Iris pigment epithelial cell (primary cell): ENCODE measurements around the gene CCDC6.
"Not testable (repeated sequence)": the region's sequence is repeated elsewhere in the genome, so short reads cannot be mapped to it uniquely, and the experiment has no call there.

Source experiments
- DNase-seq: peaks from one replicate; pipeline ENCODE4 v3.0.0-alpha.2; 2011; ENCODE audit warnings: low read depth

CCDC6 gene

DNA sequence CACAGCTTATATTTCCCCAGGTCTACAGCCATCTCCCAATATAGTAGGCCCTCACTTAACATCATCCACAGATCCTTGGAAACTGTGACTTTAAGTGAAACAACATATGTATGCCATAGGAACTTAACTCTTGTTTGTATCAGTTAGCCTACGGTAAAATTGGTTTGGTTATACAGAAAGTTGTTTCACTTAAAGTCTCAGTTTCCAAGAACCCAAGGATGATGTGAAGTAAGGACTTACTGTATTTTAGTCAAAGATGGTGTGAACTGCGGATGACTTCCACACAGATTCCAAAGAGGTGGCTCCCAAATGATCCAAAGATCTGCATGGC is 96.7 kb downstream of the CCDC6 start:
- DNase-seq = no peak

DNA sequence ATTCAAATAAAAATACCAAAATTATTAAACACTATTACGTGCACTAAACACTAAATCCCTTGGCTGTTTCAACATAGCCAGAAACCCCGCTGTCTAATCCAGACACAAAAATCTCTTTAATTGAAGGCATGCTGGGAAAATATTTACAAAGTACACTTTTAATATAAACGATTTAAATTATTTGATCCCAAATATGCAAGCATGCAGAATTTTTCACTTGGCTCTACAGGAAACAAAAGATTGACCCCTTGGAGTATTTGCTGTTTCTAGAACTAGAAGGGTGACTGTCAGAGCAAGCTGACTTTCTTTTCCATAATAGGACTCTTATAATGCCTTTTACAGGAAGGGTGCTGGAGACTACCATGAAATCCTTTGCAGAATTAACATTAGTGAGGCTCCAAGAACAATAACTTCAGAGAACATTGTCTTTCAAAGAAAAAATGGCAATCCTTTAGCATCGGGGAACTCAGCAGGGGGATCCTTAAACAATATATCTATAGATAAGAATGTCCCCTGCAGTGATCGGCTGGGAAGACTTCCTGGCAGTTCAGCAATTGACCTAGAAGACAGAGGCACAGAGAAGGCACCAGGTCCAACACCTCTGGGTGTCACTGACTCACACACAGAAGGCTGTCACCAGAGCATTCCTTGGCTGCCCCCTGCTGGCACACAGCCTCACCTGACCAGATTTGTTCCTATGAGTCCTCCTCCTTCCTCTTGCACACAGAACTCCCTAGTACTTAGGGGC is 97.3 kb downstream of the CCDC6 start:
- DNase-seq = peak; percentile 70

DNA sequence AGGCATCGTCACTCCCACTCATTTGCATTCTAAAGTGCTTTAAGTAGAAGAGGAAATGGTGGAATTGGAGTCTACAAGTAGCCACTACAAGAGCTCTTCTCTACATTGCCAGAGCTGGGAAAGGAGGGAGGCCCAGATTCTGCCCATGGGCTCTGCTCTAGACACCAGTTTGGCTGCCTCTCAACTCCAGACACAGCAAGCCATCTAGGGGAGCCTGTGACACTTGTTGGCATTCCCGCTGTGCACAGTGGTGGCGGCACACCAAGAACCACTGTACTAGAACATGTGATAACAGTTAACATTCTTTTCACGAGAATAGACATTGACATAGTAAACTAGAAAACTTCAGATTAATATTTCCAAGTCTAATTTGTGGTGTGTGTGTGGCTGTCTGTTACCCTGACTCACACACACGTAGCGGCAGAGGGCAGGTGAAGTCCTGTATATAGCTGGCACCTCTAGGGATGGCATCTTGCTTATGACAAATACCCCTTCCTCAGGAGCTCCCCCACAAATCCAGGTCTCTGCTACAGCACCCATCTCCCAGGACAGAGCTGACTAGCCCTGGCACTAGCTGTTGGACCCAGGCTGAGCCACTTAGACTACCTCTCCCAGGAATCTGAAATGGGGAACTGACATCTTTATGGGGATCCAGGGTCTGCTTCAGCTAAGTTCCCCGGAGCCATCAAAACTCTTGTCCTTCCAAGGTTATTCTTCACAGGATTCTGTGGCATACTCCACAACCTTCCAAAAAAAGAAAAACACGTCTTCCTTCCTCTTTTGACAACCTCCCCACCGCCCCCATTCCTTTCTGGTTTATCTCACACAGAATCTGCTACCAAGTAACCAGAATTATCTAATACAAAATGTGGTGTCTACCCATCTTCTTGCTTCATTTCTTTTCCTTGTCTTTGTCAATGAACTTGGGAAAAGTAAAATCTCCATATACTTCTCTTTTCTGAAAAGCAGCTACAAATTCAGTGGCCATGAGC is 98.4 kb downstream of the CCDC6 start:
- no peak for DNase-seq

DNA sequence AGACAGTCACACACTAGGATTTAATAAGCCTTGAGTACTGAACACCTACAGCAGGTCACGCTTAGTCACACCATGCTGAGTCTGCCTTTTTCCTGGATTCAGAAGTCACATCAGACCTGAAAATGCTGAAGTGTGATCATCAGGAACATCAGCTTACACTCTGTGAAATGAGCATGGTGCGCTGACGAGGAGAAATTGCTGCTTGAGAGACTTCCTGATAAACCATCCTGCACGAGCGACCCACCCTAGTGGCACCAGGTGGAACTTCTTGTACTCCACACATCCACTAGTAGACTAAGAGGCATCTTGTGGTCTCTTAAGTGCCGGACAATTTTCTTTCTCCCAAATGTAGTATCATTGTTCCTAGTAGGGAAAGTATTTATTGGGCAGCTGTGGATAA is 101.3 kb downstream of the CCDC6 start:
- DNase-seq = peak; percentile 45

DNA sequence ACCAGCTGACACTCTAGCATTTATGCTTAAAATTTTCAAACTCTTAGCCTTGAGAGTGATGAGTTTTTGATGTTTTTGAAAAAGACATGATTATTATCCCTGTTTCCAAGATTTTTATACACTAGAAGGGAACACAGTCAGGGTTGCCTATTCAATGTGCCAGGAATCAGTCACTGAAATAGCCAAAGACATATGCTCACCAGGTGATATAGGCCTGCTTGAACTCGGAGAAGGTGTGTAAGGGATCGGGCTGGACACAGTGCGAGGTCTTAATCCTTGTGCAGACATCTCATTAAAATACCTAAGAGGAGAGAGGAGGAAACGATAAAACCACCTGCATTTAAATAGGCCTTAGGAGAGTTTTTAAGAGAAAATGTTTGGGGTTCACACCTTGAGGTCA is 102.1 kb downstream of the CCDC6 start:
- no peak for DNase-seq

DNA sequence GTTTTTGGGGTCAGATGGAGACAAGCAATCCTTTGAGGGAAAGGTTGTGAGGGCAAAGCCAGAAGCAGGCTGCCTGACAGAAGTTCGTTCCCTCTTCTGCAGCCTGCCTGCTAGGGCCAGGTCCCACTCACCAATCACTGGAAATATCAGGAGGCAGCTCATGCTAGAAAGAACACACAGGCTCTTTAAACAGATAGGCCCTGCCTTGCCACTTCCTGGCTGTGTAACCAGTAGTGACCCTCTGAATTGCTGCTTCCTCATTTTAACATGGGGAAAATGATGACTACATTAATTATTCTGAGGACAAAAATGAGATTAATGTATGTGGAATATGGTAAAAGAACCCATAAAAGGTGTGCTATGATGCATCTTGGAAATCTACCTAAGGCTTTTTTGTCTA is 102.6 kb downstream of the CCDC6 start:
- no peak for DNase-seq

GRCh38 chr10:59801171-59801570 is 105.2 kb downstream of the CCDC6 start:
- DNase-seq = no peak

GRCh38 chr10:59799421-59799820 is 106.9 kb downstream of the CCDC6 start:
- DNase-seq = no peak

GRCh38 chr10:59793919-59794318 is 112.4 kb downstream of the CCDC6 start:
- DNase-seq = peak; percentile 48

DNA sequence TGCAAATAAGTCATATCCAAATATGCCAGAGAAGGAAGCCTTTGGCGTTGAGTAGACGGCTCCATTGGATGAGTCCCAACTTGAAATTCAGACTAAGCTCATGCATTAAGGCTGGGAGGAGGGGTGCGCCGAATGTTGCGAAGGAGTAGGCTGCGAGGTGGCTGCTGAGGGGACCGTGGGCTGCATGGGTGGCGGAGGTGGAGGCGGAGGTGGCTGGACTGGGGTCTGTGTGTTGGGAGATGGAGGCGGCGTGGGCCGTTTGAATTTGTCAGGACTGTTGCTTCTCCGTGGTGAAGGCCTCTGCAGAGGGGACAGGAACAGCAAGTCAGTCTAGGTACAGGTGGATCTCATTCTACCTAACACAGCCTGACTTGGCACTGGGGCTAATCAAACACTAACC is 113.5 kb downstream of the CCDC6 start:
- no peak for DNase-seq

- no peak for DNase-seq
Observed at GRCh38 chr10:59791601-59792000, 114.8 kb downstream of the CCDC6 start.

DNA sequence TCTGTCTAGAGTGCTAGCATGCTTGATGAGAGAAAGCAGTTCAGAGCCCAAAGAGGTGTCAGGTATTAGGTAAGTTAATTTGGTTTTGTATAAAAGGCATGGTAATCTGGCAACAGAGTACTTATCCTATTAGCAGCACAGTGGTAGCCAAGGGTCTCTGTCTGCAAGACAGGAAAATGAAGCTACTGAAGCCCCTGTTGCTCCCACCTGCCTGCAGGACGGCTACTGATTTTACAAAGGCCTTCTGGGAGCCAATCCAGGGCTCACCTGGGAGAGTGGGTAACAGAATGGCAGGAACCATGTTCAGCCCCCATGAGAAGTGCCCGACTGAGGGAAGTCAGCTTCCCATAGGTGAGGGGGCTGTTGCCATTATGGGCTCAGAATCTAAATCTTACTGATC is 116.3 kb downstream of the CCDC6 start:
- DNase-seq = not testable (repeated sequence)

DNA sequence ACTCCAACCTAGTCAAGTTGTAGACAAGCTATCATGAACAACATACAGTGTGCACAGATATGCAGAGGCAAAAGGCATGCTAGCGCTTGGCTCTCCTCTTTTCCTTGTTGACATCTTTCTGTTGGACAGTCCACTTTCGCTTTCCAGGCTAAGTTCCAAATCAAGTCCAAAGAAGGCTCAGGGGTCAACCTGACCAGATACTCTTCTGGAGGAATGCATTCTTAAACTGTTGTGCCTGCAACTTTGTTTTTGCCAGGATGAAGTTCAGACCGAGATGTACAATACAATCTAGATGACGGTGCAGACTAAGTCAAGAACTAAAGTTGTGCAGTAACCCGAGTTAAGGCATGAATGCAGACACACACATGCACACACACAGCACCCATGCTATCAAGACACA is 117.4 kb downstream of the CCDC6 start:
- peak; percentile 11 for DNase-seq

DNA sequence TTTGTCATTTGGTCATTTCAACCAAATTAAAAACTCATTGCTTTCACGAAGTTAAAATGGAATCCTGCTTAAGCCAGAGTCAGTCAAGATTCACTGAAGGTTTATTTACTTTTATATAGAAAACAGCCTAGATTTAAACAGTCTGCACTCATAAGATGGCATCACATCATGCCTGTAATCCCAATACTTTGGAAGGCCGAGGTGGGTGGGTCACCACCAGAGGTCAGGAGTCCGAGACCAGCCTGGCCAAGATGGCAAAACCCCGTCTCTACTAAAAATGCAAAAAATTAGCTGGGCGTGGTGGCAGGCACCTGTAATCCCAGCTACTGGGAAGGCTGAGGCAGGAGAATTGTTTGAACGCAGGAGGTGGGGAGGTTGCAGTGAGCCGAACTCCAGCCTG is 119.3 kb downstream of the CCDC6 start:
- DNase-seq = not testable (repeated sequence)

DNA sequence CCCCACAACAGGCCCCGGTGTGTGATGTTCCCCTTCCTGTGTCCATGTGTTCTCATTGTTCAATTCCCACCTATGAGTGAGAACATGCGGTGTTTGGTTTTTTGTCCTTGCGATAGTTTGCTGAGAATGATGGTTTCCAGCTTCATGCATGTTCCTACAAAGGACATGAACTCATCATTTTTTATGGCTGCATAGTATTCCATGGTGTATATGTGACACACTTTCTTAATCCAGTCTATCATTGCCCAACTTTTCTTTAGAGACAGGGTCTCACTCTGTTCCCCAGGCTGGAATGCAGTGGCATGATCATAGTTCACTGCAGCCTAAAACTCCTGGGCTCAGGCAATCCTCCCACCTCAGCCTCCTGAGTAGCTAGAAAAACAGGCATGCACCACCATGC is 120.9 kb downstream of the CCDC6 start:
- DNase-seq = not testable (repeated sequence)

GRCh38 chr10:59781511-59781910 is 124.8 kb downstream of the CCDC6 start:
- no peak for DNase-seq

DNA sequence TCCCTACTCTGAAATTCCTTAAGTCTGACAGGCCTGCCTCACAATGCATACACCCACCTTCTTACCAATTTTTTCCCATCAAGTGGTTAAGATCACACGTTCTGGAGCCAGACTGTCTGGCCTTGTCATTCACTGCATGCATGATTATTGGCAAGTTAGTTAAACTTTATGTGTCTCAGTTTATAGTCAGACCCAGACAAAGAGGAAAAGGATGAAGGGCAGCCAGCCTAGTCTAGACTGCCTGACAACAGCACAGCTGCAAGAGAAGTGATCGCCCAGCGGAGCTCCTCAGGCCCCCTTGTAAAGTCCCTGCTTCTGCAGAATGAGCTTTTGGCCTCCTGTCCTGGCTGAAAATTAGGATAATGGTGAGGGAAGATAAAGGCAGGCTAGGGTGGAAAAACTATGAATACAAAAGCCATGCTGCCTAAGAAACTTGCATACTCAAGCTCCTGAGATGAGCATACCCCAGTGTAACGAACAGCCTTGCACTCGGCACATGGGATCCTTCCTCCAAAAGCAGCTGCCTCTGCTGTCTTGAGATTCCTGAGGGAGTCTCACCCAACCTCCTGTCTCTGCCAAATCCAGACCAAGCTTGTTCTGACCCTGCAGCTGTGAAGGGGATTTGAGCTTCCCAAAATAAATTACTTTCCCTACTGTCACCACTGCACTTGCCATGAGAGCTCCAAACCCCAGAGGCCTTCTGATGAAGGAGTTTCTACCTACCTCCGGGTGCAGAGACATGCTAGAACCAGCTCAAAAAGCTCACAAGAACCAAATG is 126.4 kb downstream of the CCDC6 start:
- no peak for DNase-seq

DNA sequence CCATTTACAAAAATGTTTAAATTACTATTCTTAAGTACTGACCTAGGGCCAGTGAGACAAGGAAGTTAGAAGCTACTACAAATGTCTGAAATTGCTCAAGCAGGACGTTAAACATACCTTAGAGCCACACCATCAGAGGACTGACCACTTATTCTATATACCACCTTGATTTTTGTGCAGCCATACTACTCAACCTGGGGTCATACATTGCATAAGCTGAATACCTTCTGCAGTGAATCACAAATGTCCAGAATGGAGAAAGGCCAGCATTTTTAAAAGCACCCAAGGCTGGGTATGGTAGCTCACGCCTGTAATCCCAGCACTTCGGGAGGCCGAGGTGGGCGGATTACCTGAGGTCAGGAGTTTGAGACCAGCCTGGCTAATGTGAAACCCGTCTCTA is 131.9 kb downstream of the CCDC6 start:
- no peak for DNase-seq

GRCh38 chr10:59773088-59773487 is 133.3 kb downstream of the CCDC6 start:
- no peak for DNase-seq

DNA sequence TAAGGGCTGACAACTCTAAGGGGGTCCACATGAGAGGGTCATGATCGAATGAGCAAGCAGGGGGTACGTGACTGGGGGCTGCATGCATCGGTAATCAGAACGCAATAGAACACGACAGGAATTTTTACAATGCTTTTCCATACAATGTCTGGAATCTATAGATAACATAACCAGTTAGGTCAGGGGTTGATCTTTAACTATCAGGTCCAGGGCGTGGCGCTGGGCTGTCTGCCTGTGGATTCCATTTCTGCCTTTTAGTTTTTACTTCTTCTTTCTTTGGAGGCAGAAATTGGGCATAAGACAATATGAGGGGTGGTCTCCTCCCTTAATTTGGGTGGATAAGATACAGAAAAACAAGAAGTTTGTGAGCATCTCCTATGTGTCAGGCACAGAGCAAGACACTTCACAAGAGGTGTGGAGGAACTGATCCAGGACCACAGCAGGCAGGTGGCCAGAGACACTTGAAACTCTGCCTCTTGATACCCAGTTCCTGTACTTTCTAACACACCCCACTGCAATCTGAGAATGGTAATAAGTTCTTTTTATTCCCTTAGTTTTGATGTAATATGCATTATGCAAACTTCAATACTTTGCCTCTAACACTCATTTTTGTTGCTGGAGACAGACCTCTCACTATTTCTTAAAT is 135.1 kb downstream of the CCDC6 start:
- DNase-seq = no peak

- DNase-seq = no peak
Observed at GRCh38 chr10:59770689-59771088, 135.7 kb downstream of the CCDC6 start.

GRCh38 chr10:59762505-59762904 is 143.9 kb downstream of the CCDC6 start:
- DNase-seq = no peak
